Endothelial cell of umbilical vein (primary cell): Measurements from ENCODE around the gene GABRB2. TPM values are rescaled to one million over a fixed set of nuclear protein-coding genes. Genes with fewer than 3 reads are reported as not detected.

Source experiments
- BruUV-seq: library from RNA; stranded (reverse); fragments of 400-500 nt; replicated peaks from 2 replicates; lab custom pipeline; 2021; lab: Mats Ljungman, UMichigan
- CTCF ChIA-PET: fragments of 300-600, 350-600 bp; sonication (Branson Sonifier 250); formaldehyde crosslinking; loops from one replicate; lab custom pipeline; 2021; ENCODE audit warnings: antibody characterized with exemption, inconsistent platforms; lab: Charles Lee
- POLR2A ChIA-PET: fragments of 300-600, 350-600 bp; sonication (Branson Sonifier 250); formaldehyde crosslinking; loops from one replicate; lab custom pipeline; 2021; ENCODE audit warnings: antibody characterized with exemption, inconsistent platforms; lab: Charles Lee
- DNase-seq: peaks from one replicate; pipeline ENCODE4 v3.0.0-alpha.2; 2011; ENCODE audit warnings: low read depth, low spot score
- FAIRE-seq: peaks from 2 replicates; lab custom pipeline; 2011; peaks lifted over from hg19 to GRCh38; lab: Jason Lieb, UNC
- H2AFZ ChIP-seq: 2 replicates; pipeline ENCODE4 v1.6.0; 2012; ENCODE audit warnings: low read depth, low read length, control low read depth, inconsistent platforms
- H3K27ac ChIP-seq: 2 replicates; pipeline ENCODE4 v1.5.1; 2011; ENCODE audit warnings: low read depth, mild to moderate bottlenecking, control low read depth, low read length, moderate library complexity; ENCODE audit not compliant: insufficient read depth
- H3K27me3 ChIP-seq, 2 experiments: 2 replicates each; pipeline versions ENCODE4 v1.6.0 to v1.6.1; 2011; ENCODE audit warnings: low read length in 2 of 2, mixed read lengths in 1 of 2; ENCODE audit not compliant: control insufficient read depth in 2 of 2, insufficient read depth in 2 of 2
- H3K36me3 ChIP-seq, 2 experiments: 2 replicates in 1 of 2; 3 replicates in 1 of 2; pipeline ENCODE4 v1.5.1; 2011; ENCODE audit warnings: low read length in 2 of 2, mild to moderate bottlenecking in 1 of 2, moderate library complexity in 1 of 2; ENCODE audit not compliant: control insufficient read depth in 2 of 2, insufficient read depth in 2 of 2; ENCODE audit errors: extremely low read depth in 1 of 2
- H3K4me1 ChIP-seq: 3 replicates; pipeline ENCODE4 v1.5.1; 2011; ENCODE audit warnings: mild to moderate bottlenecking, low read length; ENCODE audit not compliant: control insufficient read depth, insufficient read depth; ENCODE audit errors: extremely low read depth
- H3K4me2 ChIP-seq: 2 replicates; pipeline ENCODE4 v1.6.1; 2011; ENCODE audit warnings: low read length, control low read depth, mixed read lengths; ENCODE audit not compliant: insufficient read depth
- H3K4me3 ChIP-seq, 3 experiments: fragments of 200-600 bp in 1 of 3; sonication (generic), shearing (Covaris generic) in 1 of 3; replicated peaks in 1 of 3; 2 replicates each; pipeline ENCODE4 v1.5.1; 2011 to 2016; ENCODE audit warnings: control low read depth in 3 of 3, low read length in 3 of 3, mild to moderate bottlenecking in 2 of 3, inconsistent platforms in 1 of 3, low read depth in 1 of 3, moderate library complexity in 1 of 3; ENCODE audit not compliant: insufficient read depth in 1 of 3
- H3K79me2 ChIP-seq: 2 replicates; pipeline ENCODE4 v1.6.0; 2012; ENCODE audit warnings: low read length, inconsistent platforms; ENCODE audit not compliant: control insufficient read depth, insufficient read depth
- H3K9ac ChIP-seq: replicated peaks from 2 replicates; pipeline ENCODE3; 2011; ENCODE audit warnings: low read length, control low read depth; ENCODE audit not compliant: insufficient read depth; ENCODE audit errors: extremely low read depth
- H3K9me1 ChIP-seq: replicated peaks from 3 replicates; pipeline ENCODE4 v1.6.0; 2011; ENCODE audit warnings: mild to moderate bottlenecking, low read length; ENCODE audit not compliant: control insufficient read depth, insufficient read depth; ENCODE audit errors: extremely low read depth
- H3K9me3 ChIP-seq: replicated peaks from 2 replicates; pipeline ENCODE4 v1.5.1; 2012; ENCODE audit warnings: low read length, inconsistent platforms; ENCODE audit not compliant: control insufficient read depth, insufficient read depth
- H4K20me1 ChIP-seq: replicated peaks from 2 replicates; pipeline ENCODE3; 2011; ENCODE audit warnings: mild to moderate bottlenecking, low read length; ENCODE audit not compliant: control insufficient read depth, insufficient read depth; ENCODE audit errors: extremely low read depth
- EZH2 ChIP-seq: IDR thresholded peaks from 2 replicates; pipeline ENCODE4 v1.6.1; 2012; ENCODE audit warnings: borderline replicate concordance, low read depth, mild to moderate bottlenecking, moderate library complexity, low read length, inconsistent platforms; ENCODE audit not compliant: severe bottlenecking
- FOS ChIP-seq: IDR thresholded peaks from 2 replicates; pipeline ENCODE4 v1.6.1; 2011; ENCODE audit warnings: mild to moderate bottlenecking, low read length, moderate library complexity, borderline replicate concordance; ENCODE audit not compliant: insufficient read depth
- GATA2 ChIP-seq: IDR thresholded peaks from 2 replicates; pipeline ENCODE4 v1.7.0; 2011; ENCODE audit warnings: low read depth, mild to moderate bottlenecking, moderate library complexity, mixed read lengths, low read length; ENCODE audit not compliant: insufficient read length, insufficient read depth
- JUN ChIP-seq: IDR thresholded peaks from 2 replicates; pipeline ENCODE4 v1.6.1; 2011; ENCODE audit warnings: borderline replicate concordance, low read depth; ENCODE audit not compliant: insufficient read length, insufficient read depth
- MYC ChIP-seq: IDR thresholded peaks from one replicate; pipeline ENCODE4 v1.6.1; 2011; ENCODE audit warnings: mild to moderate bottlenecking, low read depth, low read length
- POLR2A ChIP-seq: IDR thresholded peaks from 2 replicates; pipeline ENCODE4 v1.6.1; 2012; ENCODE audit warnings: low read depth, mild to moderate bottlenecking, control low read depth, low read length
- POLR2AphosphoS5 ChIP-seq: IDR thresholded peaks from 2 replicates; pipeline ENCODE4 v1.6.1; 2012; ENCODE audit warnings: low read depth, mild to moderate bottlenecking, control low read depth, low read length, moderate library complexity; ENCODE audit not compliant: insufficient read depth
- dilution Hi-C: fragments of 300-500 bp; cut with MboI; formaldehyde crosslinking; loops from one replicate; pipeline ENCODE4 v1.15.0; 2019; ENCODE audit warnings: low sequenced_read_pairs; ENCODE audit not compliant: extremely low pct_ligation_motif_present
- intact Hi-C: fragments of 100-400 bp; cut with micrococcal nuclease; formaldehyde crosslinking; loops from one replicate; pipeline ENCODE4 v1.10.0; 2022
- polyA plus RNA-seq, 4 experiments: library from polyadenylated mRNA; depleted of rRNA in 3 of 4; stranded (reverse) in 3 of 4; unstranded in 1 of 4; fragments of >200 nt; gene quantifications; 2 replicates each; pipeline versions ENCODE4 v1.2.1 to v1.2.3, GENCODE V29; 2011 to 2012; ENCODE audit warnings: missing spikeins in 1 of 4
- total RNA-seq: library from RNA; stranded (reverse); gene quantifications from 2 replicates; pipeline ENCODE4 v1.2.3, GENCODE V29; 2021
- TF ChIP-seq, protein P1 (sequence below), 2 donors: IDR thresholded peaks; 1 replicate in 1 of 2; 2 replicates in 1 of 2; pipeline ENCODE4 v1.5.1; 2011; ENCODE audit warnings: low read length in 2 of 2, mild to moderate bottlenecking in 2 of 2, moderate library complexity in 2 of 2, control low read depth in 1 of 2, inconsistent platforms in 1 of 2, low read depth in 1 of 2; ENCODE audit not compliant: insufficient read depth in 1 of 2; ENCODE audit errors: extremely low read depth in 1 of 2
- TF ChIP-seq, protein P2 (sequence below): IDR thresholded peaks from 2 replicates; pipeline ENCODE4 v1.6.1; 2011; ENCODE audit not compliant: insufficient read depth, insufficient read length

The GABRB2 gene
- total and polyA plus RNA-seq, 2 donors (not counting 3 experiments of a cell fraction or from before 2014, with no cell fraction given), result not detected

DNA sequence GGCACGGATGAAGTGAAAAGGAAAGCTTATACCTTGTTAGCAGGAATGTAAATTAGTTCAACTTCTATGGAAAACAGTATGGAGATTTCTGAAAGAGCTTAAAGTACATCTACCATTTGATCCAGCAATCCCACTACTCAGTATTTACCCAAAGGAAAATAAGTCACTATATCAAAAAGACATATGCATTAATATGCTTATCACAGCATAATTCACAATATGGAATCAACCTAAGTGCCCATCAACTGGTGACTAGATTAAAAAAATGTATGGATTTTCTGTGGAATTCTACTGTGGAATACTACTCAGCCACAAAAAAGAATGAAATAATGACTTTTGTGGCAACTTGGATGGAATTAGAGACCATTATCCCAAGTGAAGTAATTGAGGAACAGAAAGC lies 279.6 kb downstream of the GABRB2 start:
- BruUV-seq, result no TSS peak
- H3K4me1 ChIP-seq, result no peaks in the 10 kb centered on the region
- ChIA-PET POLR2A (no interaction called here), CTCF (no interaction called here)
- no peaks in the 10 kb centered on the region for H3K36me3 ChIP-seq
- intact Hi-C loops (no loop called here), dilution Hi-C loops (no loop called here)
- TF ChIP-seq GATA2, result no peak
- no peak for TF ChIP-seq POLR2AphosphoS5
- TF ChIP-seq EZH2, result no peak
- TF ChIP-seq POLR2A, result no peak
- TF ChIP-seq FOS, result no peak
- no peak for TF ChIP-seq JUN
- TF ChIP-seq, protein P1, sequence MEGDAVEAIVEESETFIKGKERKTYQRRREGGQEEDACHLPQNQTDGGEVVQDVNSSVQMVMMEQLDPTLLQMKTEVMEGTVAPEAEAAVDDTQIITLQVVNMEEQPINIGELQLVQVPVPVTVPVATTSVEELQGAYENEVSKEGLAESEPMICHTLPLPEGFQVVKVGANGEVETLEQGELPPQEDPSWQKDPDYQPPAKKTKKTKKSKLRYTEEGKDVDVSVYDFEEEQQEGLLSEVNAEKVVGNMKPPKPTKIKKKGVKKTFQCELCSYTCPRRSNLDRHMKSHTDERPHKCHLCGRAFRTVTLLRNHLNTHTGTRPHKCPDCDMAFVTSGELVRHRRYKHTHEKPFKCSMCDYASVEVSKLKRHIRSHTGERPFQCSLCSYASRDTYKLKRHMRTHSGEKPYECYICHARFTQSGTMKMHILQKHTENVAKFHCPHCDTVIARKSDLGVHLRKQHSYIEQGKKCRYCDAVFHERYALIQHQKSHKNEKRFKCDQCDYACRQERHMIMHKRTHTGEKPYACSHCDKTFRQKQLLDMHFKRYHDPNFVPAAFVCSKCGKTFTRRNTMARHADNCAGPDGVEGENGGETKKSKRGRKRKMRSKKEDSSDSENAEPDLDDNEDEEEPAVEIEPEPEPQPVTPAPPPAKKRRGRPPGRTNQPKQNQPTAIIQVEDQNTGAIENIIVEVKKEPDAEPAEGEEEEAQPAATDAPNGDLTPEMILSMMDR (IDR thresholded peaks at IDR 0.05; ENCODE audit: extremely low read depth in 1 of 2, insufficient read depth in 1 of 2, low read depth in 1 of 2, low read length in 2 of 2), result no peak
- TF ChIP-seq, protein P2, sequence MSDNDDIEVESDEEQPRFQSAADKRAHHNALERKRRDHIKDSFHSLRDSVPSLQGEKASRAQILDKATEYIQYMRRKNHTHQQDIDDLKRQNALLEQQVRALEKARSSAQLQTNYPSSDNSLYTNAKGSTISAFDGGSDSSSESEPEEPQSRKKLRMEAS, result no peak
- no peak for TF ChIP-seq MYC
- no peak overlapping the region for H3K9ac ChIP-seq
- no peak overlapping the region for H3K4me3 ChIP-seq
- no peaks in the 10 kb centered on the region for H3K79me2 ChIP-seq
- DNase-seq (no peak), FAIRE-seq (no peak)
- H3K9me3 ChIP-seq, result peaks cover 2% of the 10 kb centered on the region
- no peaks in the 10 kb centered on the region for H4K20me1 ChIP-seq
- H3K9me1 ChIP-seq, result no peaks in the 10 kb centered on the region
- H3K27me3 ChIP-seq, result no peaks in the 10 kb centered on the region
- no peak overlapping the region for H3K4me2 ChIP-seq
- no peak overlapping the region for H2AFZ ChIP-seq
- H3K27ac ChIP-seq, result no peak overlapping the region
